RPMI8226 (cell line): ENCODE data around the gene KIF6.

Experiments used
- DNase-seq: peaks from one replicate; pipeline ENCODE4 v3.0.0-alpha.2; 2015

Gene KIF6

GRCh38 chr6:39407446-39407993 lies 317.7 kb downstream of the KIF6 start:
- no peak for DNase-seq

GRCh38 chr6:39404312-39404711 lies 320.9 kb downstream of the KIF6 start:
- DNase-seq: no peak

GRCh38 chr6:39403304-39403703 lies 321.9 kb downstream of the KIF6 start:
- no peak for DNase-seq

GRCh38 chr6:39402239-39402751 lies 322.9 kb downstream of the KIF6 start:
- DNase-seq: no peak

- no peak for DNase-seq
Observed at GRCh38 chr6:39401376-39401775, 323.8 kb downstream of the KIF6 start.

GRCh38 chr6:39400026-39400425 lies 325.2 kb downstream of the KIF6 start:
- DNase-seq: no peak

- no peak for DNase-seq
Observed at GRCh38 chr6:39396854-39397253, 328.4 kb downstream of the KIF6 start.

- DNase-seq: no peak
Observed at GRCh38 chr6:39393075-39393474, 332.1 kb downstream of the KIF6 start.

- DNase-seq: no peak
Observed at GRCh38 chr6:39391182-39391581, 334.0 kb downstream of the KIF6 start.

GRCh38 chr6:39389484-39389767 lies 335.8 kb downstream of the KIF6 start:
- DNase-seq: no peak

- DNase-seq: no peak
Observed at GRCh38 chr6:39388606-39389483, 336.4 kb downstream of the KIF6 start.

GRCh38 chr6:39387785-39388184 lies 337.4 kb downstream of the KIF6 start:
- no peak for DNase-seq

GRCh38 chr6:39386487-39386886 lies 338.7 kb downstream of the KIF6 start:
- DNase-seq: no peak

GRCh38 chr6:39381550-39382140 lies 343.6 kb downstream of the KIF6 start:
- DNase-seq: no peak

- no peak for DNase-seq
Observed at GRCh38 chr6:39380837-39381549, 344.2 kb downstream of the KIF6 start.

- no peak for DNase-seq
Observed at GRCh38 chr6:39378960-39379425, 346.2 kb downstream of the KIF6 start.

- DNase-seq: no peak
Observed at GRCh38 chr6:39378175-39378959, 346.8 kb downstream of the KIF6 start.

GRCh38 chr6:39377539-39377950 lies 347.7 kb downstream of the KIF6 start:
- peak; percentile 47 for DNase-seq

- no peak for DNase-seq
Observed at GRCh38 chr6:39375405-39375804, 349.8 kb downstream of the KIF6 start.

- DNase-seq: no peak
Observed at GRCh38 chr6:39370390-39370789, 354.8 kb downstream of the KIF6 start.

GRCh38 chr6:39369987-39370386 lies 355.2 kb downstream of the KIF6 start:
- DNase-seq: no peak

GRCh38 chr6:39367700-39368099 lies 357.5 kb downstream of the KIF6 start:
- DNase-seq: no peak
